Upper lobe of right lung (tissue), 1 donor: ENCODE results near the gene TEX26. TPM values are rescaled to one million over a fixed set of nuclear protein-coding genes. Genes with fewer than 3 reads are reported as not detected.

Experiments used
- ATAC-seq: fragments of 200-7000 bp; cut with Tn5 transposase; one replicate; pipeline ENCODE4 v1.9.1; 2020; ENCODE audit warnings: mild to moderate bottlenecking, moderate library complexity
- DNase-seq: peaks from one replicate; pipeline ENCODE4 v3.0.0-alpha.2; 2020
- H3K27ac ChIP-seq: fragments of 200-600 bp; one replicate; pipeline ENCODE4 v1.8.0; 2022
- H3K27me3 ChIP-seq: fragments of 200-600 bp; one replicate; pipeline ENCODE4 v1.8.0; 2022; ENCODE audit warnings: mild to moderate bottlenecking
- H3K36me3 ChIP-seq: fragments of 200-600 bp; one replicate; pipeline ENCODE4 v1.8.0; 2022
- H3K4me1 ChIP-seq: fragments of 200-600 bp; one replicate; pipeline ENCODE4 v1.8.0; 2022
- H3K4me3 ChIP-seq: fragments of 200-600 bp; one replicate; pipeline ENCODE4 v1.8.0; 2022; ENCODE audit warnings: mild to moderate bottlenecking
- H3K9me3 ChIP-seq: fragments of 200-600 bp; one replicate; pipeline ENCODE4 v1.8.0; 2022
- CTCF ChIP-seq: fragments of 200-600 bp; IDR thresholded peaks from one replicate; pipeline ENCODE4 v1.8.0; 2022; ENCODE audit warnings: antibody characterized with exemption
- intact Hi-C: fragments of 100-400 bp; cut with DNase I; formaldehyde crosslinking; loops from one replicate; pipeline ENCODE4 v1.11.0; 2022
- total RNA-seq: library from RNA; stranded (reverse); fragmentation: NEBNext Ultra II Directional; extraction: Animal tissue kit (Norgen Biotek cat#: 25700); gene quantifications from one replicate; pipeline ENCODE4 v1.2.1, GENCODE V29; 2021
- donor health status: DM: no; HTN: yes; CAD: no; lungs with severe emphysema.

The TEX26 gene
- total RNA-seq, 1 donor from 2014 or later: not detected

GRCh38 chr13:30968846-30969245 lies 36.4 kb downstream of the TEX26 start:
- no peaks in the 10 kb centered on the region for H3K36me3 ChIP-seq
- no peaks in the 10 kb centered on the region for H3K9me3 ChIP-seq
- H3K27me3 ChIP-seq: no peaks in the 10 kb centered on the region
- intact Hi-C loops: no loop called here
- ATAC-seq (peak; percentile 64), DNase-seq (no peak)
- H3K4me1 ChIP-seq: no peaks in the 10 kb centered on the region
- H3K4me3 ChIP-seq: no peak overlapping the region
- peak overlapping the region; percentile 4 for H3K27ac ChIP-seq
- no peak for TF ChIP-seq CTCF

GRCh38 chr13:30971575-30971974 lies 39.1 kb downstream of the TEX26 start:
- DNase-seq (no peak), ATAC-seq (no peak)
- TF ChIP-seq CTCF: no peak
- H3K9me3 ChIP-seq: no peaks in the 10 kb centered on the region
- no peak overlapping the region for H3K4me3 ChIP-seq
- H3K27ac ChIP-seq: no peak overlapping the region
- H3K36me3 ChIP-seq: no peaks in the 10 kb centered on the region
- H3K27me3 ChIP-seq: no peaks in the 10 kb centered on the region
- H3K4me1 ChIP-seq: no peaks in the 10 kb centered on the region
- intact Hi-C loops: no loop called here

- no peaks in the 10 kb centered on the region for H3K9me3 ChIP-seq
- no peak overlapping the region for H3K4me3 ChIP-seq
- no peak for TF ChIP-seq CTCF
- no peaks in the 10 kb centered on the region for H3K4me1 ChIP-seq
- intact Hi-C loops: no loop called here
- peak; percentile 75 for ATAC-seq
- DNase-seq: no peak
- H3K36me3 ChIP-seq: no peaks in the 10 kb centered on the region
- H3K27ac ChIP-seq: no peak overlapping the region
- no peaks in the 10 kb centered on the region for H3K27me3 ChIP-seq
These were observed 40.5 kb downstream of the TEX26 start for GRCh38 chr13:30972888-30973377.

- ATAC-seq (no peak), DNase-seq (no peak)
- Histone ChIP-seq H3K27me3 (no peaks in the 10 kb centered on the region), H3K4me1 (no peaks in the 10 kb centered on the region), H3K36me3 (no peaks in the 10 kb centered on the region), H3K27ac (no peak overlapping the region), H3K9me3 (no peaks in the 10 kb centered on the region), H3K4me3 (no peak overlapping the region)
- TF ChIP-seq CTCF: no peak
- intact Hi-C loops: no loop called here
These were observed 41.9 kb downstream of the TEX26 start for GRCh38 chr13:30974350-30974749.

- Histone ChIP-seq H3K9me3 (no peaks in the 10 kb centered on the region), H3K36me3 (no peaks in the 10 kb centered on the region), H3K27ac (no peak overlapping the region), H3K4me3 (no peak overlapping the region), H3K4me1 (no peaks in the 10 kb centered on the region), H3K27me3 (no peaks in the 10 kb centered on the region)
- no peak for TF ChIP-seq CTCF
- intact Hi-C loops: no loop called here
- ATAC-seq (no peak), DNase-seq (no peak)
These were observed 43.6 kb downstream of the TEX26 start for GRCh38 chr13:30976025-30976424.
